Adrenal gland (tissue), 5 donors: ENCODE results near the gene KIF26B.

ENCODE experiments used
- CTCF ChIP-seq, 6 experiments: fragments of 450-650 bp in 4 of 6; fragments of 200-600 bp in 2 of 6; sonication (generic) in 1 of 6; IDR thresholded peaks; 1 replicate in 5 of 6; 2 replicates in 1 of 6; pipeline versions ENCODE4 v1.5.1 to v1.8.0; 2016 to 2021; ENCODE audit warnings: antibody characterized with exemption in 6 of 6, mild to moderate bottlenecking in 2 of 6, moderate library complexity in 1 of 6
- POLR2A ChIP-seq, 2 donors: fragments of 450-650 bp; IDR thresholded peaks; one replicate each; pipeline ENCODE4 v1.6.1; 2017; ENCODE audit warnings: antibody characterized with exemption in 2 of 2, mild to moderate bottlenecking in 2 of 2, moderate library complexity in 1 of 2
- donor health status: DM: no; HTN: no; CAD: no.

- TF ChIP-seq CTCF (IDR thresholded peaks at IDR 0.05) (no peak), POLR2A (IDR thresholded peaks at IDR 0.05) (no peak)
Observed at GRCh38 chr1:245748240-245748639, 593.5 kb downstream of the KIF26B start.
